HepG2 (cell line): ENCODE measurements around the gene GGA1. TPM values are rescaled to one million over a fixed set of nuclear protein-coding genes. Genes with fewer than 3 reads are reported as not detected.

Source experiments
- IRX3 ChIP-seq: sonication (generic); formaldehyde crosslinking; IDR thresholded peaks from 2 replicates; pipeline ENCODE4 v1.8.1; 2023; ENCODE audit warnings: mild to moderate bottlenecking, low read depth, missing genetic modification reagents, borderline replicate concordance
- ZNF431 ChIP-seq: sonication (generic); formaldehyde crosslinking; IDR thresholded peaks from 2 replicates; pipeline ENCODE4 v1.9.0; 2022; ENCODE audit warnings: missing genetic modification reagents, low read depth, mild to moderate bottlenecking, borderline replicate concordance
- ZNF614 ChIP-seq: IDR thresholded peaks from 2 replicates; pipeline ENCODE4 v1.6.1; 2018; ENCODE audit warnings: missing biosample characterization, missing genetic modification reagents, inconsistent platforms, borderline replicate concordance
- polyA plus RNA-seq, 8 experiments: library from polyadenylated mRNA; depleted of rRNA in 3 of 8; stranded (reverse) in 7 of 8; unstranded in 1 of 8; fragments of >200 nt; fragmentation: Illumina TruSeq in 4 of 8; extraction: Trizol in 4 of 8; gene quantifications; 2 replicates each; pipeline versions ENCODE4 v1.2.1 to v1.2.3, GENCODE V29; 2011 to 2016; ENCODE audit warnings: low read depth in 4 of 8, missing spikeins in 1 of 8, mixed read lengths in 1 of 8; ENCODE audit not compliant: insufficient read depth in 1 of 8
- total RNA-seq, 5 experiments: library from RNA; depleted of rRNA; stranded (reverse); fragments of >200 nt; fragmentation: Illumina TruSeq; extraction: Trizol; gene quantifications; 2 replicates each; pipeline ENCODE4 v1.2.3, GENCODE V29; 2016; ENCODE audit warnings: low read depth in 1 of 5
- TF ChIP-seq, protein P1 (sequence below): sonication (generic); formaldehyde crosslinking; IDR thresholded peaks from 2 replicates; pipeline ENCODE4 v1.4.0; 2020; ENCODE audit warnings: missing genetic modification reagents
- TF ChIP-seq, protein P2 (sequence below): sonication (generic); formaldehyde crosslinking; IDR thresholded peaks from 2 replicates; pipeline ENCODE4 v1.4.0; 2020; ENCODE audit warnings: low read depth, missing genetic modification reagents
- TF ChIP-seq, protein P3 (sequence below): sonication (generic); formaldehyde crosslinking; conservative IDR thresholded peaks from 2 replicates; pipeline ENCODE4 v1.4.0; 2020; ENCODE audit warnings: mild to moderate bottlenecking, missing genetic modification reagents, moderate library complexity
- TF ChIP-seq, protein P4 (sequence below): IDR thresholded peaks from 2 replicates; pipeline ENCODE4 v1.6.1; 2016; ENCODE audit warnings: low read depth, control low read depth
- TF ChIP-seq, protein P5 (sequence below): sonication (generic); formaldehyde crosslinking; IDR thresholded peaks from 2 replicates; pipeline ENCODE4 v1.8.0; 2023; ENCODE audit warnings: mild to moderate bottlenecking, missing genetic modification reagents
- TF ChIP-seq, protein P6 (sequence below): sonication (generic); formaldehyde crosslinking; IDR thresholded peaks from 2 replicates; pipeline ENCODE4 v1.4.0; 2020; ENCODE audit warnings: missing genetic modification reagents

Gene GGA1
- total and polyA plus RNA-seq, 2 of the 13 experiments (the other 11 are each of a cell fraction or from before 2014, with no cell fraction given): 29.1 to 87.2 TPM

DNA sequence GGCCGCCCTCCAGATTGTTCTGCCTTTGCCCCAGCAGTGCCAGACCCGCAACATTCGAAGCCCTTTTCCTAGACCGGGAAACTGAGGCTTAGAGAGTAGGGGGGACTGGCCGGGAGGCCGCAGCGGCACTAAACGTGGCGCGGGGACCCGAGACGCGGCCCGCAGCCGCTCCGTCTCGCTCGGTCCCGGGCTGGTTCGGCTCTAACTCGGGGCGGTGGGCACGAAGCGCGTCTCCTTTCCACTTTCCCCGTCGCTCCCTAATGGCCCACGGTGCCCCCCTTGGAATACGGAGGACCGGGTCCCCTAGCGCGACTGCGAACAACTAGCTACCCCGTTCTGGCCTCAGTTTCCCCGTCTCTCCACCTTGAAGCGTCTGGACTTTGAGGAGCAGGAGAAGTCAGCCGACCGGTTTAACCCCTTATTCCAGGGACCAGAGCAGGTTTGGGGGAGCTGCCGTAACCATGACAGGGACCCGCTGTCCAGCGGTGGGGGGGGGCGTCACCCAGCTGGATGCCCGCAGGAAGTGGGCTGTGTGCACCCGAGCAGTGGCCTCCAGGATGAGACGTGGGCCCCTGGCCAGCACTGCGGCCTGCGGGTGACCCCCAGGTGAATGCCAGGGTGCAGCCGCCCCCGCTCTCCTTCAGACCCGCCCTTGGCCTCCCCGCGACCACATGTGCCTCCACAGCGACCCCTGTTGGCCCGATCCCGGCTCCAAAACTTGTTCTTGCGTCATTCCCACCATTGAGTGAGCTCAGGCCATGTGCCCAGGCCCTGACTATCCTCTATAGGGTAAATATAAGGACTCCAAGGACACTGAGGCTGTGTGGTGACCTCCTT is 47.2 kb upstream of the GGA1 start (continued):
- TF ChIP-seq, protein P1, sequence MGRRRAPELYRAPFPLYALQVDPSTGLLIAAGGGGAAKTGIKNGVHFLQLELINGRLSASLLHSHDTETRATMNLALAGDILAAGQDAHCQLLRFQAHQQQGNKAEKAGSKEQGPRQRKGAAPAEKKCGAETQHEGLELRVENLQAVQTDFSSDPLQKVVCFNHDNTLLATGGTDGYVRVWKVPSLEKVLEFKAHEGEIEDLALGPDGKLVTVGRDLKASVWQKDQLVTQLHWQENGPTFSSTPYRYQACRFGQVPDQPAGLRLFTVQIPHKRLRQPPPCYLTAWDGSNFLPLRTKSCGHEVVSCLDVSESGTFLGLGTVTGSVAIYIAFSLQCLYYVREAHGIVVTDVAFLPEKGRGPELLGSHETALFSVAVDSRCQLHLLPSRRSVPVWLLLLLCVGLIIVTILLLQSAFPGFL (CRISPR knock-in tag): no peak
- TF ChIP-seq, protein P2, sequence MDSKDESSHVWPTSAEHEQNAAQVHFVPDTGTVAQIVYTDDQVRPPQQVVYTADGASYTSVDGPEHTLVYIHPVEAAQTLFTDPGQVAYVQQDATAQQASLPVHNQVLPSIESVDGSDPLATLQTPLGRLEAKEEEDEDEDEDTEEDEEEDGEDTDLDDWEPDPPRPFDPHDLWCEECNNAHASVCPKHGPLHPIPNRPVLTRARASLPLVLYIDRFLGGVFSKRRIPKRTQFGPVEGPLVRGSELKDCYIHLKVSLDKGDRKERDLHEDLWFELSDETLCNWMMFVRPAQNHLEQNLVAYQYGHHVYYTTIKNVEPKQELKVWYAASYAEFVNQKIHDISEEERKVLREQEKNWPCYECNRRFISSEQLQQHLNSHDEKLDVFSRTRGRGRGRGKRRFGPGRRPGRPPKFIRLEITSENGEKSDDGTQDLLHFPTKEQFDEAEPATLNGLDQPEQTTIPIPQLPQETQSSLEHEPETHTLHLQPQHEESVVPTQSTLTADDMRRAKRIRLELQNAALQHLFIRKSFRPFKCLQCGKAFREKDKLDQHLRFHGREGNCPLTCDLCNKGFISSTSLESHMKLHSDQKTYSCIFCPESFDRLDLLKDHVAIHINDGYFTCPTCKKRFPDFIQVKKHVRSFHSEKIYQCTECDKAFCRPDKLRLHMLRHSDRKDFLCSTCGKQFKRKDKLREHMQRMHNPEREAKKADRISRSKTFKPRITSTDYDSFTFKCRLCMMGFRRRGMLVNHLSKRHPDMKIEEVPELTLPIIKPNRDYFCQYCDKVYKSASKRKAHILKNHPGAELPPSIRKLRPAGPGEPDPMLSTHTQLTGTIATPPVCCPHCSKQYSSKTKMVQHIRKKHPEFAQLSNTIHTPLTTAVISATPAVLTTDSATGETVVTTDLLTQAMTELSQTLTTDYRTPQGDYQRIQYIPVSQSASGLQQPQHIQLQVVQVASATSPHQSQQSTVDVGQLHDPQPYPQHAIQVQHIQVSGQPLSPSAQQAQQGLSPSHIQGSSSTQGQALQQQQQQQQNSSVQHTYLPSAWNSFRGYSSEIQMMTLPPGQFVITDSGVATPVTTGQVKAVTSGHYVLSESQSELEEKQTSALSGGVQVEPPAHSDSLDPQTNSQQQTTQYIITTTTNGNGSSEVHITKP (CRISPR knock-in tag): no peak
- TF ChIP-seq ZNF431 (CRISPR knock-in tag) (no peak), IRX3 (no peak), ZNF614 (CRISPR knock-in tag) (no peak)
- TF ChIP-seq, protein P3, sequence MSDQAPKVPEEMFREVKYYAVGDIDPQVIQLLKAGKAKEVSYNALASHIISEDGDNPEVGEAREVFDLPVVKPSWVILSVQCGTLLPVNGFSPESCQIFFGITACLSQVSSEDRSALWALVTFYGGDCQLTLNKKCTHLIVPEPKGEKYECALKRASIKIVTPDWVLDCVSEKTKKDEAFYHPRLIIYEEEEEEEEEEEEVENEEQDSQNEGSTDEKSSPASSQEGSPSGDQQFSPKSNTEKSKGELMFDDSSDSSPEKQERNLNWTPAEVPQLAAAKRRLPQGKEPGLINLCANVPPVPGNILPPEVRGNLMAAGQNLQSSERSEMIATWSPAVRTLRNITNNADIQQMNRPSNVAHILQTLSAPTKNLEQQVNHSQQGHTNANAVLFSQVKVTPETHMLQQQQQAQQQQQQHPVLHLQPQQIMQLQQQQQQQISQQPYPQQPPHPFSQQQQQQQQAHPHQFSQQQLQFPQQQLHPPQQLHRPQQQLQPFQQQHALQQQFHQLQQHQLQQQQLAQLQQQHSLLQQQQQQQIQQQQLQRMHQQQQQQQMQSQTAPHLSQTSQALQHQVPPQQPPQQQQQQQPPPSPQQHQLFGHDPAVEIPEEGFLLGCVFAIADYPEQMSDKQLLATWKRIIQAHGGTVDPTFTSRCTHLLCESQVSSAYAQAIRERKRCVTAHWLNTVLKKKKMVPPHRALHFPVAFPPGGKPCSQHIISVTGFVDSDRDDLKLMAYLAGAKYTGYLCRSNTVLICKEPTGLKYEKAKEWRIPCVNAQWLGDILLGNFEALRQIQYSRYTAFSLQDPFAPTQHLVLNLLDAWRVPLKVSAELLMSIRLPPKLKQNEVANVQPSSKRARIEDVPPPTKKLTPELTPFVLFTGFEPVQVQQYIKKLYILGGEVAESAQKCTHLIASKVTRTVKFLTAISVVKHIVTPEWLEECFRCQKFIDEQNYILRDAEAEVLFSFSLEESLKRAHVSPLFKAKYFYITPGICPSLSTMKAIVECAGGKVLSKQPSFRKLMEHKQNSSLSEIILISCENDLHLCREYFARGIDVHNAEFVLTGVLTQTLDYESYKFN: peak; percentile 73
- TF ChIP-seq, protein P4, sequence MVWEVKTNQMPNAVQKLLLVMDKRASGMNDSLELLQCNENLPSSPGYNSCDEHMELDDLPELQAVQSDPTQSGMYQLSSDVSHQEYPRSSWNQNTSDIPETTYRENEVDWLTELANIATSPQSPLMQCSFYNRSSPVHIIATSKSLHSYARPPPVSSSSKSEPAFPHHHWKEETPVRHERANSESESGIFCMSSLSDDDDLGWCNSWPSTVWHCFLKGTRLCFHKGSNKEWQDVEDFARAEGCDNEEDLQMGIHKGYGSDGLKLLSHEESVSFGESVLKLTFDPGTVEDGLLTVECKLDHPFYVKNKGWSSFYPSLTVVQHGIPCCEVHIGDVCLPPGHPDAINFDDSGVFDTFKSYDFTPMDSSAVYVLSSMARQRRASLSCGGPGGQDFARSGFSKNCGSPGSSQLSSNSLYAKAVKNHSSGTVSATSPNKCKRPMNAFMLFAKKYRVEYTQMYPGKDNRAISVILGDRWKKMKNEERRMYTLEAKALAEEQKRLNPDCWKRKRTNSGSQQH (CRISPR knock-in tag): peak; percentile 54; the same call in 1 of the 2 replicates
- TF ChIP-seq, protein P5, sequence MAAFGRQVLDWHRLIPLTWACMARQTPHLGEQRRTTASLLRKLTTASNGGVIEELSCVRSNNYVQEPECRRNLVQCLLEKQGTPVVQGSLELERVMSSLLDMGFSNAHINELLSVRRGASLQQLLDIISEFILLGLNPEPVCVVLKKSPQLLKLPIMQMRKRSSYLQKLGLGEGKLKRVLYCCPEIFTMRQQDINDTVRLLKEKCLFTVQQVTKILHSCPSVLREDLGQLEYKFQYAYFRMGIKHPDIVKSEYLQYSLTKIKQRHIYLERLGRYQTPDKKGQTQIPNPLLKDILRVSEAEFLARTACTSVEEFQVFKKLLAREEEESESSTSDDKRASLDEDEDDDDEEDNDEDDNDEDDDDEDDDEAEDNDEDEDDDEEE (CRISPR knock-in tag): no peak
- TF ChIP-seq, protein P6, sequence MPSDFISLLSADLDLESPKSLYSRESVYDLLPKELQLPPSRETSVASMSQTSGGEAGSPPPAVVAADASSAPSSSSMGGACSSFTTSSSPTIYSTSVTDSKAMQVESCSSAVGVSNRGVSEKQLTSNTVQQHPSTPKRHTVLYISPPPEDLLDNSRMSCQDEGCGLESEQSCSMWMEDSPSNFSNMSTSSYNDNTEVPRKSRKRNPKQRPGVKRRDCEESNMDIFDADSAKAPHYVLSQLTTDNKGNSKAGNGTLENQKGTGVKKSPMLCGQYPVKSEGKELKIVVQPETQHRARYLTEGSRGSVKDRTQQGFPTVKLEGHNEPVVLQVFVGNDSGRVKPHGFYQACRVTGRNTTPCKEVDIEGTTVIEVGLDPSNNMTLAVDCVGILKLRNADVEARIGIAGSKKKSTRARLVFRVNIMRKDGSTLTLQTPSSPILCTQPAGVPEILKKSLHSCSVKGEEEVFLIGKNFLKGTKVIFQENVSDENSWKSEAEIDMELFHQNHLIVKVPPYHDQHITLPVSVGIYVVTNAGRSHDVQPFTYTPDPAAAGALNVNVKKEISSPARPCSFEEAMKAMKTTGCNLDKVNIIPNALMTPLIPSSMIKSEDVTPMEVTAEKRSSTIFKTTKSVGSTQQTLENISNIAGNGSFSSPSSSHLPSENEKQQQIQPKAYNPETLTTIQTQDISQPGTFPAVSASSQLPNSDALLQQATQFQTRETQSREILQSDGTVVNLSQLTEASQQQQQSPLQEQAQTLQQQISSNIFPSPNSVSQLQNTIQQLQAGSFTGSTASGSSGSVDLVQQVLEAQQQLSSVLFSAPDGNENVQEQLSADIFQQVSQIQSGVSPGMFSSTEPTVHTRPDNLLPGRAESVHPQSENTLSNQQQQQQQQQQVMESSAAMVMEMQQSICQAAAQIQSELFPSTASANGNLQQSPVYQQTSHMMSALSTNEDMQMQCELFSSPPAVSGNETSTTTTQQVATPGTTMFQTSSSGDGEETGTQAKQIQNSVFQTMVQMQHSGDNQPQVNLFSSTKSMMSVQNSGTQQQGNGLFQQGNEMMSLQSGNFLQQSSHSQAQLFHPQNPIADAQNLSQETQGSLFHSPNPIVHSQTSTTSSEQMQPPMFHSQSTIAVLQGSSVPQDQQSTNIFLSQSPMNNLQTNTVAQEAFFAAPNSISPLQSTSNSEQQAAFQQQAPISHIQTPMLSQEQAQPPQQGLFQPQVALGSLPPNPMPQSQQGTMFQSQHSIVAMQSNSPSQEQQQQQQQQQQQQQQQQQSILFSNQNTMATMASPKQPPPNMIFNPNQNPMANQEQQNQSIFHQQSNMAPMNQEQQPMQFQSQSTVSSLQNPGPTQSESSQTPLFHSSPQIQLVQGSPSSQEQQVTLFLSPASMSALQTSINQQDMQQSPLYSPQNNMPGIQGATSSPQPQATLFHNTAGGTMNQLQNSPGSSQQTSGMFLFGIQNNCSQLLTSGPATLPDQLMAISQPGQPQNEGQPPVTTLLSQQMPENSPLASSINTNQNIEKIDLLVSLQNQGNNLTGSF (CRISPR knock-in tag): peak; percentile 68; the same call in 1 of the 2 replicates
